ENCODE measurements around the gene EPB41.

Gene EPB41

DNA sequence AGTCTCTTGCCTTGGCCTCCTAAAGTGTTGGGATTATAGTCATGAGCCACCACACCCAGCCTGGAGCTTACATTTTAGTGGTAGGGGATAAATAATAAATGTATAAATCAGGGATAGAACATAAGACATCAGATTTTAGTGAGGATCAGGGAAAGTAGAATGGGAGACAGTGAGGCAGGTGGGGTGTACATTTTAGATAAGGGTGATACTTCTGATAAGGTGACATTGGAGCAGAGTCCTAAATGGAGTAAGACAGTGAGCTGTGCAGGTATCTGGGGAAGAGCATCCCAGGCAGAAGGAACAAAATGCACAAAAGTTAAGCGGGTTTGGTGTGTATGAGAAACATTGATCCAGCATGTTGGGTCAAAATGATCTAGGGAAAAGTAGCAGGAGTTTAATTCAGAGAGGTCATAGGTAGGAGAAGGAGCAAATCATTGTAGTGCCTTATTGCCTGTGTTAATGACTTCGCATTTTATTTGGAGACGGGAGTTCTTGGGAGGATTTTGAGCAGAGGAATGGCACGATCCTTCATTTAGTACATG lies 11.1 kb downstream of the EPB41 start:
- no peak overlapping the region for H3K27ac ChIP-seq
- no peak for DNase-seq (ENCODE audit: low spot score)
- ChIA-PET POLR2A (ENCODE audit: low non-redundant PET) (no interaction called here), CTCF (interaction anchor here (0.5 kb wide), 1 partner anchor 14 kb away, joined by 3 read pairs; no protein-coding TSS in a partner anchor)
- TF ChIP-seq, protein P1, sequence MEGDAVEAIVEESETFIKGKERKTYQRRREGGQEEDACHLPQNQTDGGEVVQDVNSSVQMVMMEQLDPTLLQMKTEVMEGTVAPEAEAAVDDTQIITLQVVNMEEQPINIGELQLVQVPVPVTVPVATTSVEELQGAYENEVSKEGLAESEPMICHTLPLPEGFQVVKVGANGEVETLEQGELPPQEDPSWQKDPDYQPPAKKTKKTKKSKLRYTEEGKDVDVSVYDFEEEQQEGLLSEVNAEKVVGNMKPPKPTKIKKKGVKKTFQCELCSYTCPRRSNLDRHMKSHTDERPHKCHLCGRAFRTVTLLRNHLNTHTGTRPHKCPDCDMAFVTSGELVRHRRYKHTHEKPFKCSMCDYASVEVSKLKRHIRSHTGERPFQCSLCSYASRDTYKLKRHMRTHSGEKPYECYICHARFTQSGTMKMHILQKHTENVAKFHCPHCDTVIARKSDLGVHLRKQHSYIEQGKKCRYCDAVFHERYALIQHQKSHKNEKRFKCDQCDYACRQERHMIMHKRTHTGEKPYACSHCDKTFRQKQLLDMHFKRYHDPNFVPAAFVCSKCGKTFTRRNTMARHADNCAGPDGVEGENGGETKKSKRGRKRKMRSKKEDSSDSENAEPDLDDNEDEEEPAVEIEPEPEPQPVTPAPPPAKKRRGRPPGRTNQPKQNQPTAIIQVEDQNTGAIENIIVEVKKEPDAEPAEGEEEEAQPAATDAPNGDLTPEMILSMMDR (conservative IDR thresholded peaks at IDR 0.05; ENCODE audit: low read depth): no peak

- DNase-seq (ENCODE audit: low spot score): no peak
- no peak overlapping the region for H3K27ac ChIP-seq
- POLR2A ChIA-PET (ENCODE audit: low non-redundant PET): no interaction called here
- TF ChIP-seq, protein P1 (conservative IDR thresholded peaks at IDR 0.05; ENCODE audit: low read depth): no peak
- CTCF ChIA-PET: no interaction called here
These were observed 12.4 kb downstream of the EPB41 start for GRCh38 chr1:28926629-28927265.

DNA sequence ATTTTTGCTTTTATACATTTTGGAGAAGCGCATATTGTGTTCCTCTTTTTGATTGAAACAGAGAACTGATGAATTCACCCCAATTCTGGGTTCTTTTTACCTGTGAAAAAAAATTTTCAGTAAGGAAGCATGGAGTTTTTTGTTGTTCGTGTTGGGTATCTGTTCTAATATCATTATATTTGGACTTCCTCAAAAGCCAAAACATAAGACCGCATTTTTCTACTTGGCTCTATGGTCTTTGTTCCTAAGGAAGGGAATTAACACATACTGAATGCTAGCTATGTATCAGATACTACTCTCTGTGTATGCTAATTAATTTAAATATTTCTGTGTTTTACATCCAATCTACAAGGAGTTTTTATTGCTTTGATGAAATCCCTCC lies 12.9 kb downstream of the EPB41 start:
- ChIA-PET CTCF (no interaction called here), POLR2A (ENCODE audit: low non-redundant PET) (no interaction called here)
- H3K27ac ChIP-seq: no peak overlapping the region
- TF ChIP-seq, protein P1 (conservative IDR thresholded peaks at IDR 0.05; ENCODE audit: low read depth): no peak
- no peak for DNase-seq (ENCODE audit: low spot score)

DNA sequence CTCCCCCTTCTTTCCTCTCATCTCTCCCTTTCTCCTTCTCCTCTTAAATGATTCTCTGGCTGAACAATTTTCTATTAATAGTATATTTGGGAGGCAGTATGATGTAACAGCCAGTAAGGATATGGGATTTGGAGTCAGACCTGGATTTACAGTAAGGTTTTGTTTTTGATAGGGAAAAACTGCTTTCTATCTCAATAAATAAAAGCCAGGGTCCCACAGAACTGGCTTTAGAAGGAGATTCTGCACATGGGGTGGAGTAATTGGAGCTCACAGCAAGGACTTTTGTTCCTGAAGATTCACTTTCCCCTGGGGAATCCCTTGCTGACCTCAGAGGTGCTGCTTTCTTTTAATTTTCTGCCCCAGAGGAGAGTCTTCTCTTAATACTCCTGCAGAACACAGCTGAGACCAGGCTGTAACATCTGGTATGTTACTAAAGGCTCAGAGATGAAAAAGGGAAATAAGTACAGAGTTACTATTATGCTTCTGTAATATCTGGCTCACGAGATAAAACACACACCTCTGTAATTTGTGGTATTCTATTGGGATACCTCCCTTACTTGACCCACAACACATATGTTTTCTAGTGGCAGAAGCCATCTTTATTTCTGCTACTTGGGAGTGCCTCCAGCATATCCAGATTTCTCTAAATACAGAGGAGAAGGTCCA lies 13.4 kb downstream of the EPB41 start:
- TF ChIP-seq, protein P1 (conservative IDR thresholded peaks at IDR 0.05; ENCODE audit: low read depth): no peak
- ChIA-PET POLR2A (ENCODE audit: low non-redundant PET) (no interaction called here), CTCF (no interaction called here)
- DNase-seq (ENCODE audit: low spot score): no peak
- H3K27ac ChIP-seq: no peak overlapping the region

- ChIA-PET CTCF (no interaction called here), POLR2A (ENCODE audit: low non-redundant PET) (no interaction called here)
- no peak overlapping the region for H3K27ac ChIP-seq
- TF ChIP-seq, protein P1 (conservative IDR thresholded peaks at IDR 0.05; ENCODE audit: low read depth): no peak
- no peak for DNase-seq (ENCODE audit: low spot score)
These were observed 14.1 kb downstream of the EPB41 start for GRCh38 chr1:28928314-28928941.

DNA sequence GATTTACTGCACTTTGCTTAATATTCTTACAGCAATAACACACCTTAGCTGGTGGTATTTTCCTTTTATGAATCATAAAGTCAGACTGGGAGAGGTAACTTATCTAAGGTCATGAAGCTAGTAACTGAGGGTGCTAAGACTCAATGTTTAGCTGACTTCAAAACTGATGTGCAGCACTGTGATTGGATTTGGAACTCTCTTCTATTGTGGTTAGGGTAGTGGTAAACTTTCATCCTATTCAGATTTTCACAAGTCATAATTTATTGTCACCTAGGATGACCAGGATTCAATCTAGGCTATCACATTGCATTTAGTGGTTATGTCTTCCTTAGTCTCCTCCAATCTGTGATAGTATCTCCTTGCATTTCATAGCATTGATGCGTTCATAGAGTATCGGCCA lies 18.9 kb downstream of the EPB41 start:
- no peak for DNase-seq (ENCODE audit: low spot score)
- TF ChIP-seq, protein P1 (conservative IDR thresholded peaks at IDR 0.05; ENCODE audit: low read depth): no peak
- ChIA-PET CTCF (interaction anchor here (0.7 kb wide), 1 partner anchor 57 kb away, joined by 3 read pairs; no protein-coding TSS in a partner anchor), POLR2A (ENCODE audit: low non-redundant PET) (no interaction called here)
- H3K27ac ChIP-seq: no peak overlapping the region

Measured in RWPE1 (cell line).